Measurements from ENCODE around the gene TEX28. TPM values are rescaled to one million over a fixed set of nuclear protein-coding genes. Genes with fewer than 3 reads are reported as not detected.
A peak's percentile ranks its signal among the peaks of the same experiment; 100 is the strongest.
"Not testable (repeated sequence)": the region's sequence is repeated elsewhere in the genome, so short reads cannot be mapped to it uniquely, and the experiment has no call there.

TEX28 gene
- total RNA-seq, 6 donors from 2014 or later = not detected

- no peak overlapping the region for H3K27ac ChIP-seq
- DNase-seq (no peak), ATAC-seq (ENCODE audit: low FRiP score in 2 of 2) (no peak)
- TF ChIP-seq POLR2AphosphoS5 (IDR thresholded peaks at IDR 0.05) (no peak), EP300 (IDR thresholded peaks at IDR 0.05) (no peak), POLR2A (IDR thresholded peaks at IDR 0.05) (no peak)
- TF ChIP-seq, protein P1, sequence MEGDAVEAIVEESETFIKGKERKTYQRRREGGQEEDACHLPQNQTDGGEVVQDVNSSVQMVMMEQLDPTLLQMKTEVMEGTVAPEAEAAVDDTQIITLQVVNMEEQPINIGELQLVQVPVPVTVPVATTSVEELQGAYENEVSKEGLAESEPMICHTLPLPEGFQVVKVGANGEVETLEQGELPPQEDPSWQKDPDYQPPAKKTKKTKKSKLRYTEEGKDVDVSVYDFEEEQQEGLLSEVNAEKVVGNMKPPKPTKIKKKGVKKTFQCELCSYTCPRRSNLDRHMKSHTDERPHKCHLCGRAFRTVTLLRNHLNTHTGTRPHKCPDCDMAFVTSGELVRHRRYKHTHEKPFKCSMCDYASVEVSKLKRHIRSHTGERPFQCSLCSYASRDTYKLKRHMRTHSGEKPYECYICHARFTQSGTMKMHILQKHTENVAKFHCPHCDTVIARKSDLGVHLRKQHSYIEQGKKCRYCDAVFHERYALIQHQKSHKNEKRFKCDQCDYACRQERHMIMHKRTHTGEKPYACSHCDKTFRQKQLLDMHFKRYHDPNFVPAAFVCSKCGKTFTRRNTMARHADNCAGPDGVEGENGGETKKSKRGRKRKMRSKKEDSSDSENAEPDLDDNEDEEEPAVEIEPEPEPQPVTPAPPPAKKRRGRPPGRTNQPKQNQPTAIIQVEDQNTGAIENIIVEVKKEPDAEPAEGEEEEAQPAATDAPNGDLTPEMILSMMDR (IDR thresholded peaks at IDR 0.05) = no peak
- no peaks in the 10 kb centered on the region for H3K27me3 ChIP-seq
- H3K36me3 ChIP-seq = no peaks in the 10 kb centered on the region
- no peaks in the 10 kb centered on the region for H3K4me1 ChIP-seq
- WGBS, 2 donors = 84% methylated on average over 17 to 18 of the region's 18 CpGs
- peaks cover 0 to 4% (median 0%) of the 10 kb centered on the region in 4 donors for H3K9me3 ChIP-seq
- H3K4me3 ChIP-seq = no peak overlapping the region
Measured at GRCh38 chrX:154296731-154297130, 1.8 kb upstream of the TEX28 start.

DNA sequence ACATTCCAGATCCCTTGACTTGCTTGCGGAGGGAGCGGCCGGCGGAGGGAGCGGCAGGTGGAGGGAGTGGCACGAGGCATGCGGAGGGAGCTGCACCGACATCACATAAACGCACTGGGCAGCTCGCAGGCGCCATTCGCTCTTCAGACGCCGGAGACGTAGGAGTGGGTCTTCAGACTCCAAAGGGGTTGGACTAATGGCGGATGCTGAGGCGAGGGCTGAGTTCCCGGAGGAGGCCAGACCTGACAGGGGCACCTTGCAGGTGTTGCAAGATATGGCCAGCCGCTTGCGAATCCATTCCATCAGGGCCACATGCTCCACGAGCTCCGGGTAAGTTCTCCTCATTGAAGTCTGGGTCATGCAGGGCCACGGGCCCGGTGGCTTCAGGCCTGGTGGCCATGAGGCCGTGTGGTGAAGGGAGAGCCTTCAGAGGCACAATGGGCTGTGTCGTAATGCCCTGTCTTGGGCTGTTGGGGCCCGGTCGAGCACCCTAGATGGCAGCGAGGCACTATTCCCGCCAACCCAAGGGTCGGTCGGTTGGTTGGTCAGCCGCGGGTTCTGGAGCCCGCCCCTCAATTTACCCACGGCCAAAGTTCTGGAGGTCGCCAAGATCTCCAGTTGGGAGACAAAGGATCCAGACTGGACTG is 863 bp upstream of the TEX28 start, which contains the start of gene TKTL1:
Gene TKTL1 (plus strand): TSS at position 132 of the 647 bp plus-strand sequence. CDS start 65 bp downstream, at position 197.
- TF ChIP-seq POLR2A (IDR thresholded peaks at IDR 0.05) = no peak
- no peak for TF ChIP-seq POLR2AphosphoS5 (IDR thresholded peaks at IDR 0.05)
- TF ChIP-seq, protein P1 (IDR thresholded peaks at IDR 0.05) = no peak
- no peak for TF ChIP-seq EP300 (IDR thresholded peaks at IDR 0.05)
- DNase-seq (no peak), ATAC-seq (ENCODE audit: low FRiP score in 2 of 2) (no peak)
- Histone ChIP-seq H3K27me3 (no peaks in the 10 kb centered on the region), H3K36me3 (no peaks in the 10 kb centered on the region), H3K4me3 (no peak within 1 kb of the TSS), H3K9me3 (peaks cover 0 to 4% (median 0%) of the 10 kb centered on the region in 4 donors), H3K4me1 (no peaks in the 10 kb centered on the region), H3K27ac (no peak within 1 kb of the TSS)
- 96 to 100% methylated on average over 13 to 34 of the region's 37 CpGs for WGBS, 2 donors

- ATAC-seq (ENCODE audit: low FRiP score in 2 of 2); H3K9me3 ChIP-seq; H3K27me3 ChIP-seq; H3K36me3 ChIP-seq; H3K4me3 ChIP-seq; H3K27ac ChIP-seq; DNase-seq; H3K4me1 ChIP-seq: not testable (repeated sequence)
- no CpG with 5 or more reads among the region's 10 CpGs for WGBS, 2 donors
Measured at GRCh38 chrX:154286406-154286805, 8.5 kb downstream of the TEX28 start.

- DNase-seq, H3K36me3 ChIP-seq, H3K27me3 ChIP-seq, H3K4me1 ChIP-seq, H3K4me3 ChIP-seq, H3K9me3 ChIP-seq, H3K27ac ChIP-seq: not testable (repeated sequence)
- peak; percentile 81 to 91 for ATAC-seq (ENCODE audit: low FRiP score in 2 of 2)
- WGBS, 2 donors = no CpG with 5 or more reads among the region's 23 CpGs
Measured at GRCh38 chrX:154284489-154285338, 10.2 kb downstream of the TEX28 start.

DNA sequence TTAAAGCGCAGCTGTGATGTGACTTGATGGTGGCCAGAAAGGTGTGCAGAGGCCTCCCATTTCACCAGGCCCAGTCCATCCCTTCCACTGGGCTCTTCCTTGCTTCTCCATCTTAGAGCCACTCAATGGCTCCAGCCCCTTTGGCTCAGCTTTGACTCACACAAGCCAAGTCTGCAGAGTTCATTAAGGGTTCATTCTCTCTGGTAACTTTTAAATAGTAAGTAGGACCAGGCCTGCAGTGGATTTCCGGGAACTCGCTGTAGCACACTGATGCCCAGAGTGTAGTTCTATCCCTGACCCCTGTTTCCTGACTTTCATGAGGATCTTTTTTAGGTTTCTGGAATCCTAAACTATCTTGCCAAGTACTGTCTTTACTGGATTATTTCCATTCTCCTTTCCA is 25.7 kb downstream of the TEX28 start:
- ATAC-seq (ENCODE audit: low FRiP score in 2 of 2); H3K9me3 ChIP-seq; H3K27ac ChIP-seq; H3K36me3 ChIP-seq; H3K4me3 ChIP-seq; H3K27me3 ChIP-seq; H3K4me1 ChIP-seq; DNase-seq: not testable (repeated sequence)
- no CpG with 5 or more reads among the region's 3 CpGs for whole genome bisulfite sequencing, 2 donors

GRCh38 chrX:154263072-154263471 is 31.9 kb downstream of the TEX28 start:
- H3K36me3 ChIP-seq; ATAC-seq (ENCODE audit: low FRiP score in 2 of 2); H3K4me3 ChIP-seq; H3K4me1 ChIP-seq; H3K27me3 ChIP-seq; H3K27ac ChIP-seq; H3K9me3 ChIP-seq; DNase-seq: not testable (repeated sequence)
- no CpG with 5 or more reads among the region's 6 CpGs for WGBS, 2 donors

DNA sequence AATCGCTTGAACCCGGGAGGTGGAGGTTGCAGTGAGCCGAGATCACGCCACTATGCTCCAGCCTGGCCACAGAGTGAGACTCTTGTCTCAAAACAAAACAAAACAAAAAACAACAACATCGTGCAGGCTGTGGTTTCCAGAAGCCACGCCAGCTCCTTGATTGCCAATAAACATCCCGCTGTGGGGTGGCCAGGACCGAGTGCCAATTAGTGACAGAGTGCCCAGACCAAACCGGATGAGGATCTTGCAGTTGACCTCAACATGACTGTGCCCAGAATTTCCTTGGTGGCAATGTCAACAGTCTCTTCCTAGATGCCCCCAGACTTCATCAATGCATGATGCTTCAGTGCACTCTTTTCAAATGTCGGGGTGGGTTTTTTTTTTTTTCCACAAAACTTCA is 36.2 kb downstream of the TEX28 start:
- not testable (repeated sequence) for H3K4me3 ChIP-seq; H3K27me3 ChIP-seq; ATAC-seq (ENCODE audit: low FRiP score in 2 of 2); H3K9me3 ChIP-seq; H3K4me1 ChIP-seq; H3K36me3 ChIP-seq; DNase-seq; H3K27ac ChIP-seq
- no CpG with 5 or more reads among the region's 10 CpGs for WGBS, 2 donors

DNA sequence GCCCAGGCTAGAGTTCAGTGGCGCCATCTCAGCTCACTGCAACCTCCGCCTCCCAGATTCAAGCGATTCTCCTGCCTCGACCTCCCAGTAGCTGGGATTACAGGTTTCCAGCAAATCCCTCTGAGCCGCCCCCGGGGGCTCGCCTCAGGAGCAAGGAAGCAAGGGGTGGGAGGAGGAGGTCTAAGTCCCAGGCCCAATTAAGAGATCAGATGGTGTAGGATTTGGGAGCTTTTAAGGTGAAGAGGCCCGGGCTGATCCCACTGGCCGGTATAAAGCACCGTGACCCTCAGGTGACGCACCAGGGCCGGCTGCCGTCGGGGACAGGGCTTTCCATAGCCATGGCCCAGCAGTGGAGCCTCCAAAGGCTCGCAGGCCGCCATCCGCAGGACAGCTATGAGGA is 37.6 kb downstream of the TEX28 start, which contains the start of gene OPN1MW3:
Gene OPN1MW3 (plus strand): TSS at position 301 of the 400 bp plus-strand sequence. CDS start 38 bp downstream, at position 339.
- DNase-seq; ATAC-seq (ENCODE audit: low FRiP score in 2 of 2); H3K9me3 ChIP-seq; H3K36me3 ChIP-seq; H3K27me3 ChIP-seq; H3K4me3 ChIP-seq; H3K27ac ChIP-seq; H3K4me1 ChIP-seq: not testable (repeated sequence)
- no CpG with 5 or more reads among the region's 17 CpGs for WGBS, 2 donors

- H3K27me3 ChIP-seq; DNase-seq; ATAC-seq (ENCODE audit: low FRiP score in 2 of 2); H3K4me3 ChIP-seq; H3K27ac ChIP-seq; H3K9me3 ChIP-seq; H3K4me1 ChIP-seq; H3K36me3 ChIP-seq: not testable (repeated sequence)
- WGBS, 2 donors = no CpG with 5 or more reads among the region's 10 CpGs
Measured at GRCh38 chrX:154248076-154248475, 46.8 kb downstream of the TEX28 start.

DNA sequence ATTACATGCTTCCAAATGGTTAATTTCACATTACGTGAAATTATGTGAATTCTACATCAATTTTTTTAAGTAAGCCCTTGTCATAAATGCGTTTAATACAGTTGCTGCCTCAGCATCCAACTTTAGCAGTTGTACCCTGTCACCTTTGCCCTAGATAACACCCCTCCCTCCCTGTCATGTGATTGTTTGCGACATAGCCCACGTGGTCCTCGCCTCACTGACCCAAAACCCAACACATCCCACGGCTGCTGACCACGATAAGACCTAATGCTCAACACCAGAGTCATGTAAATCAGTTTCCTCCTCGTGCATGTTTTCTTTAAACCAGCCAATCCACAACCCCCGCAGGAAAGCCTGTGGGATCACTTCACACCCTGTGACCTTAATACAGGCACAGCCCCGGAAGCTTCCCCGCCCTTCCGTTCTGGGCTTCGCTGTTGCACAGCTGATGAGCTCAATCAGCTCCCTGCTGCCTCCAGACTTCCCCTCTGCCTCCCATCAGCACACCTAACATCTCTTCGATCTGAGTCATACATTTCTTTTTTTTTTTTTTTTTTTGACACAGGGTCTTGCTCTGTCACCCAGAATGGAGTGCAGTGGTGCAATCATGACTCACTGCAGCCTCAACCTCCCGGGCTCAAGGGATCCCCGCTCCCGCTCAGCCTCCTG is 47.4 kb downstream of the TEX28 start:
- DNase-seq, H3K4me1 ChIP-seq, H3K4me3 ChIP-seq, H3K27ac ChIP-seq, H3K9me3 ChIP-seq, H3K36me3 ChIP-seq, H3K27me3 ChIP-seq: not testable (repeated sequence)
- 33% methylated on average over 2 of the region's 17 CpGs; no CpG with 5 or more reads in 1 of the 2 donors for WGBS, 2 donors
- ATAC-seq (ENCODE audit: low FRiP score in 2 of 2) = peak; percentile 87 to 94

Measured in upper lobe of left lung (tissue), 6 donors.